SK-MEL-5 (cell line): ENCODE data around the gene CLUH. TPM values are rescaled to one million over a fixed set of nuclear protein-coding genes. Genes with fewer than 3 reads are reported as not detected.
"Not testable (repeated sequence)": the region's sequence is repeated elsewhere in the genome, so short reads cannot be mapped to it uniquely, and the experiment has no call there.

ENCODE experiments used
- DNase-seq: peaks from one replicate; pipeline ENCODE4 v3.0.0-alpha.2; 2016; ENCODE audit warnings: low read depth, low spot score
- in situ Hi-C: cut with HindIII; loops from 2 replicates; pipeline ENCODE4 v1.10.0; 2016; ENCODE audit warnings: low sequenced_read_pairs, high pct_unique_total_duplicates, low pct_unique_long_range_greater_than_20kb
- small RNA-seq, 2 experiments: library from RNA; depleted of rRNA; stranded (forward); fragments of <200 nt; gene quantifications; one replicate each; pipeline ENCODE3, GENCODE V24; 2014
- total RNA-seq: library from RNA; depleted of rRNA; stranded (reverse); fragments of >200 nt; shearing (Covaris generic); gene quantifications from 2 replicates; pipeline ENCODE4 v1.2.3, GENCODE V29; 2014; rRNA removed

The CLUH gene
- total RNA-seq, 1 experiment from 2014 or later: 56.1 TPM

DNA sequence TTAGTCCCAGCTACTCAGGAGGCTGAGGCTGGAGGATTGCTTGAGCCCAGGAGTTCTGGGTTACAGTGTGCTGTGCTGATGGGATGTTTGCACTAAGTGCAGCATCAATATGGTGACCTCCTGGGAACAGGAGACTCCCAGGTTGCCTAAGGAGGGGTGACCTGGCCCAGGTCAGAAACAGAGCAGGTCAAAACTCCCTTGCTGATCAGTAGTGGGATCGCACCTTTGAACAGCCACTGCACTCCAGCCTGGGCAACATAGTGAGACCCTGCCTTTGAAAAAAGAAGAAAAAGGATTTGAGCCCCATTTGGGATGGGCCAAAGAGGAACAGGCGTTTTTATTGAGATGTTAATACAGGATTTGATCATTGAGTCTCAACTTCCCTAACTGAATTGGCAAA is 30.6 kb downstream of the CLUH start:
- in situ Hi-C loops: no loop called here
- DNase-seq: no peak

GRCh38 chr17:2679247-2679646 is 32.3 kb downstream of the CLUH start:
- DNase-seq, in situ Hi-C loops: not testable (repeated sequence)

- in situ Hi-C loops: no loop called here
- no peak for DNase-seq
These were observed 39.5 kb downstream of the CLUH start for GRCh38 chr17:2672026-2672425.

GRCh38 chr17:2660410-2660809 is 51.2 kb downstream of the CLUH start:
- DNase-seq, in situ Hi-C loops: not testable (repeated sequence)

GRCh38 chr17:2659337-2659736 is 52.2 kb downstream of the CLUH start:
- in situ Hi-C loops, DNase-seq: not testable (repeated sequence)

- DNase-seq: no peak
- in situ Hi-C loops: no loop called here
These were observed 55.3 kb downstream of the CLUH start for GRCh38 chr17:2656283-2656682.

DNA sequence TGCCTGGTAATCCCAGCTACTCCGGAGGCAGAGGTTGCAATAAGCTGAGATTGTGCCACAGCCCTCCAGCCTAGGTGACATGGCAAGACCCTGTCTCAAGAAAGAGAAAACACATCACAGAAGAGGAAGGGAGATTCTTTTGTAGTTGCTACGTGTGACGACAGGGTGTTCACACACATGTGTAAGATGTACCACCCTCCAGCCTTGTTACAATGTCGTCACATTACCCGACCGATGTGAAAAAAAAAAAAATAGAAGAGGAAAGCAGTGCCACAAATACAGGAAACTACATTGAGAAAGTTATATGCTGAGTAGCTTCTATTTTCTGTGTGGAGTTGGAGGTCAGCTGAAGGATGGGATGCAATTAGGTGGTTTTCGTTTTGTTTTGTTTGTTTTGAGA is 56.0 kb downstream of the CLUH start:
- in situ Hi-C loops: no loop called here
- no peak for DNase-seq

DNA sequence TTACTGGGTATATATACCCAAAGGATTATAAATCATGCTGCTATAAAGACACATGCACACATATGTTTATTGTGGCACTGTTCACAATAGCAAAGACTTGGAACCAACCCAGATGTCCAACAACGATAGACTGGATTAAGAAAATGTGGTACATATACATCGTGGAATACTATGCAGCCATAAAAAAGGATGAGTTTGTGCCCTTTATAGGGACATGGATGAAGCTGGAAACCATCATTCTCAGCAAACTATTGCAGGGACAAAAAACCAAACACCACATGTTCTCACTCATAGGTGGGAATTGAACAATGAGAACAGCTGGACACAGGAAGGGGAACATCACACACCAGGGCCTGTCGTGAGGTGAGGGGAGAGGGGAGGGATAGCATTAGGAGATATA is 58.7 kb downstream of the CLUH start:
- in situ Hi-C loops, DNase-seq: not testable (repeated sequence)

- in situ Hi-C loops: no loop called here
- no peak for DNase-seq
These were observed 62.4 kb downstream of the CLUH start for GRCh38 chr17:2649191-2649590.

DNA sequence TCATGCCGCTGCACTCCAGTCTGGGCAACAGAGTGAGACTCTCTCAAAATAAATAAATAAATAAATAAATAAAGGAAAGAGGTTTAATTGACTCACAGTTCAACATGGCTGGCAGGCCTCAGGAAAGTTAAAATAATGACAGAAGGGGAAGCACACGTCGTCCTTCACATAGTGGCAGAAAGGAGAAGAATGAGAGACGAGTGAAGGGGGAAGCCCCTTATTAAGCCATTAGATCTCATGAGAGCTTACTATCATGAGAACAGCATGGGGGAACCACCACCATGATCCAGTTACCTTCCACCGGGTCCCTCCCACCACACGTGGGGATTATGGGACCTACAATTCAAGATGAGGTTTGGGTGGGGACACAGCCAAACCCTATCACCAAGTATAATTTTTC is 63.6 kb downstream of the CLUH start:
- DNase-seq: no peak
- in situ Hi-C loops: no loop called here

- no peak for DNase-seq
These were observed 66.6 kb downstream of the CLUH start for GRCh38 chr17:2644971-2645370.

More at GRCh38 chr17:2644971-2645370, 66.6 kb downstream of the CLUH start:
- in situ Hi-C loops: no loop called here

Small RNA genes within 50 kb of the gene (small RNA-seq; reads per million reads assigned to genes)
- 0 reads per million in 2 experiments for gene MIR1253
- gene MIR6776: 0 reads per million in 2 experiments
- 0 to 0.24 reads per million in 2 experiments for gene RN7SL608P
- 0 reads per million in 2 experiments for gene hsa-mir-1253

Other genes with a start within 250 kb of the CLUH start
- 31.8 and 32.4 TPM in 2 replicates for gene METTL16, start 199.9 kb downstream of the CLUH start, total RNA-seq
- 110 and 114 TPM in 2 replicates for gene PAFAH1B1, start 118.1 kb downstream of the CLUH start, total RNA-seq
- 0.29 and 0.58 TPM in 2 replicates for gene CCDC92B, start 37.9 kb upstream of the CLUH start, total RNA-seq
- gene RAP1GAP2, start 84.7 kb upstream of the CLUH start, total RNA-seq: 1.7 and 2.0 TPM in 2 replicates